Esophagus (tissue), 2 donors: Measurements from ENCODE around the gene RAP1GAP2. TPM values are rescaled to one million over a fixed set of nuclear protein-coding genes. Genes with fewer than 3 reads are reported as not detected.

ENCODE experiments used
- H3K27ac ChIP-seq, 2 donors: one replicate each; pipeline ENCODE4 v1.5.1; 2013; ENCODE audit warnings: low read depth in 2 of 2, mild to moderate bottlenecking in 2 of 2, inconsistent platforms in 1 of 2, low read length in 1 of 2, moderate library complexity in 1 of 2
- H3K27me3 ChIP-seq, 2 donors: one replicate each; pipeline ENCODE4 v1.6.1; 2013; ENCODE audit warnings: low read length in 2 of 2, control low read depth in 1 of 2, mild to moderate bottlenecking in 1 of 2; ENCODE audit not compliant: insufficient read depth in 2 of 2, control insufficient read depth in 1 of 2
- H3K36me3 ChIP-seq, 2 donors: one replicate each; pipeline ENCODE4 v1.6.1; 2013; ENCODE audit warnings: low read length in 1 of 2; ENCODE audit not compliant: control insufficient read depth in 2 of 2, insufficient read depth in 2 of 2
- H3K4me1 ChIP-seq, 2 donors: one replicate each; pipeline ENCODE4 v1.6.1; 2013; ENCODE audit warnings: low read length in 1 of 2; ENCODE audit not compliant: control insufficient read depth in 2 of 2, insufficient read depth in 2 of 2
- H3K4me3 ChIP-seq, 2 donors: one replicate each; pipeline ENCODE4 v1.5.1; 2013; ENCODE audit warnings: low read length in 2 of 2, mild to moderate bottlenecking in 2 of 2, low read depth in 1 of 2, moderate library complexity in 1 of 2
- H3K9me3 ChIP-seq, 2 donors: one replicate each; pipeline ENCODE4 v1.6.1; 2013; ENCODE audit warnings: mild to moderate bottlenecking in 2 of 2, low read depth in 1 of 2, low read length in 1 of 2, moderate library complexity in 1 of 2; ENCODE audit not compliant: control insufficient read depth in 2 of 2, insufficient read depth in 1 of 2
- WGBS, 2 donors: extraction: QIAGEN DNeasy Blood & Tissue Kit; methylation state at CpG; one replicate each; pipeline ENCODE4 v1.1.7; 2013; 5-methylcytosine and 5-hydroxymethylcytosine counted together
- polyA plus RNA-seq, 2 donors: library from polyadenylated mRNA; stranded (reverse); fragments of 200-250 nt; gene quantifications; one replicate each; pipeline ENCODE4 v1.2.3, GENCODE V29; 2013
- donor health status: healthy with polysubstance abuse.
- donor health status: Bipolar disorder and iron deficiency.

The RAP1GAP2 gene
- polyA plus RNA-seq, 2 donors, result 3.6 to 5.1 TPM

DNA sequence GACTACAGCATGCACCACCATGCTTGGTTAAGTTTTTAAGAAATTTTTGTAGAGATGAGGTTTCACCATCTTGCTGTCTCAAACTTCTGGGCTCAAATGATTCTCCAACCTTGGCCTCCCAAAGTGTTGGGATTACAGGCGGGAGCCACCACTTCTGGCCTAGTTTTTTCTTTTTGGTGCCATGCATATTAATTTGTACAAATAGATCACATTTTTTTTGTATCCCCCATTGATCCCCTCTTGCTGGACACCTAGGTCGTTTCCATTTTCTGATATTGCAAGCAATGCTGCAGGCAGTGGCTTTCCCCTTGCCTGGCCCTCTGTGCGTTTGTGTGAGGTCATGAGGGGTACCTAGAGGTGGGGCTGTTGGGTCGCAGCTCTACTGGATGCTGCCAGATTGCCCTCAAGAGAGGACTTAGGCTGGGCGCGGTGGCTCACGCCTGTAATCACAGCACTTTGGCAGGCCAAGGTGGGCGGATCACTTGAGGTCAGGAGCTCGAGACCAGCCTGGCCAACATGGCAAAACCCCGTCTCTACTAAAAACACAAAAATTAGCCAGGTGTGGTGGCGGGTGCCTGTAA, 23.8 kb downstream of the RAP1GAP2 start:
- no peaks in the 10 kb centered on the region for H3K36me3 ChIP-seq
- WGBS, 2 donors, result 75 to 76% methylated on average over 11 of the region's 11 CpGs

DNA sequence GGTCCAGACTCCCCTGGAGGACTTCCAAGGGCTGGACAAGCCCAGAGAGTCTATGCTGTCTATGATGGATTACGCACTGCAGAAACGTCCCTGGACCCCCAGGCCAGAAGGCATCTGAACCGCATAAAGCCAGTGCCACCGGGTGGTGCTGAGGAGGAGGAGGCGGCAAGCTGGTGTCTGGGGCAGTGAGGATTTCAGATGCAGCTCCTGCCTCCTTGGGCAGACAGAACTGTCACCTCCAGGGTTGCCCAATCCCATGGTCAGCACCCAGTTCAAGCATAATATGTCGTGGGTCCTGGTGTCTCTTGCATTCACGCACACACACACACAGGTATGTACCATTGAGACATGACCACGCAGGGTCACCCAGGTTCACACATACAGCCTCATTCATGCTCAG, 25.6 kb downstream of the RAP1GAP2 start:
- Histone ChIP-seq H3K36me3 (no peaks in the 10 kb centered on the region), H3K4me1 (no peaks in the 10 kb centered on the region), H3K27ac (no peak overlapping the region), H3K27me3 (no peaks in the 10 kb centered on the region), H3K9me3 (no peaks in the 10 kb centered on the region), H3K4me3 (no peak overlapping the region)
- 76% methylated on average over 8 of the region's 8 CpGs for WGBS, 2 donors

More for the DNA sequence above, 23.8 kb downstream of the RAP1GAP2 start:
- Histone ChIP-seq H3K9me3 (no peaks in the 10 kb centered on the region), H3K27me3 (no peaks in the 10 kb centered on the region), H3K27ac (no peak overlapping the region), H3K4me1 (peaks cover 0 to 1% of the 10 kb centered on the region in 2 donors), H3K4me3 (no peak overlapping the region)

- no peaks in the 10 kb centered on the region for H3K9me3 ChIP-seq
- no peak overlapping the region for H3K27ac ChIP-seq
- 65 to 69% methylated on average over 7 of the region's 7 CpGs for WGBS, 2 donors
- H3K4me1 ChIP-seq, result no peaks in the 10 kb centered on the region
- H3K27me3 ChIP-seq, result no peaks in the 10 kb centered on the region
- no peak overlapping the region for H3K4me3 ChIP-seq
- H3K36me3 ChIP-seq, result no peaks in the 10 kb centered on the region
Measured at GRCh38 chr17:2822358-2822757, 26.1 kb downstream of the RAP1GAP2 start.

DNA sequence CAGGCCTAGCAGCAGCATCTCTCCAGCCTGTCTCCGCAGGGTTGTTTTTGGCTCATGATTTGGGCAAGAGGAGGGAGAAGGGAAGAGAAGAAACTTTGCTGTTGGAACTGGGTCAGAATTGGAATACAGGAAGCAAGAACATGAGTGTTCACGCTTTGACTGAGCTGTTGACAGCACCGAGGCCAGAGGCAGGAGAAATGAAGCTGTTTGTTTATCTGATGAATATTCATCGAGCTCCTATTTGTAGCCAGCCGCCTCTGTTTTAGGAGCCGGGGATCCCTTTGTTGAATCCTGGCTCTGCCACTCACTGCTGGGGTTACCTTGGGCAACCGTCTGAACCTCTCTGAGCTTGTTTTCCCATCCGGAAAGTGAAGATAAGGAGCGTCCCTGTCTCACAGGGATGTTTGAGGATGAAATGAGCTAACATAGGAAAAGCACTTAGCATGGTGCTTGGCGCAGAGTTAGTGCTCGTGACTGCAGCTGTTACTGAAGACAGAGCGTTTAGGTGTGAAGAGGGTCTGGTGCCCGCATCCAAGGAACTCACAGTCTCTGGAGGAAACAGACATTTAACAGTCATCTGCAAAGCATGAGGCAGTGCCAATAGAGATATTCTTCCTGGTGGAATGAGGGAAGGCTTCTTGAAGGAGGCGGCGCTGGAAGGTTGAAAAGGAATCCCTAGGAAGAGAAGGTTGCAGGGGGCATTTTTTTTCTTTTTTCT, 29.2 kb downstream of the RAP1GAP2 start:
- 63 to 68% methylated on average over 15 of the region's 15 CpGs for whole genome bisulfite sequencing, 2 donors
- Histone ChIP-seq H3K27me3 (no peaks in the 10 kb centered on the region), H3K27ac (no peak overlapping the region), H3K4me1 (no peaks in the 10 kb centered on the region), H3K36me3 (no peaks in the 10 kb centered on the region), H3K4me3 (no peak overlapping the region), H3K9me3 (no peaks in the 10 kb centered on the region)

- Histone ChIP-seq H3K9me3 (no peaks in the 10 kb centered on the region), H3K4me1 (no peaks in the 10 kb centered on the region), H3K4me3 (no peak overlapping the region), H3K36me3 (no peaks in the 10 kb centered on the region), H3K27me3 (no peaks in the 10 kb centered on the region), H3K27ac (no peak overlapping the region)
- 19% methylated on average over 14 of the region's 14 CpGs for WGBS, 2 donors
Measured at GRCh38 chr17:2828397-2829038, 32.3 kb downstream of the RAP1GAP2 start.

- Histone ChIP-seq H3K27me3 (no peaks in the 10 kb centered on the region), H3K9me3 (no peaks in the 10 kb centered on the region), H3K27ac (no peak overlapping the region), H3K4me1 (no peaks in the 10 kb centered on the region), H3K36me3 (no peaks in the 10 kb centered on the region), H3K4me3 (no peak overlapping the region)
- WGBS, 2 donors, result 44 to 45% methylated on average over 2 of the region's 2 CpGs
Measured at GRCh38 chr17:2830678-2831077, 34.4 kb downstream of the RAP1GAP2 start.

GRCh38 chr17:2835780-2836179, 39.5 kb downstream of the RAP1GAP2 start:
- no peak overlapping the region for H3K27ac ChIP-seq
- WGBS, 2 donors, result 68 to 76% methylated on average over 8 of the region's 8 CpGs
- no peak overlapping the region for H3K4me3 ChIP-seq
- H3K27me3 ChIP-seq, result no peaks in the 10 kb centered on the region
- H3K36me3 ChIP-seq, result no peaks in the 10 kb centered on the region
- H3K4me1 ChIP-seq, result no peaks in the 10 kb centered on the region
- H3K9me3 ChIP-seq, result no peaks in the 10 kb centered on the region

DNA sequence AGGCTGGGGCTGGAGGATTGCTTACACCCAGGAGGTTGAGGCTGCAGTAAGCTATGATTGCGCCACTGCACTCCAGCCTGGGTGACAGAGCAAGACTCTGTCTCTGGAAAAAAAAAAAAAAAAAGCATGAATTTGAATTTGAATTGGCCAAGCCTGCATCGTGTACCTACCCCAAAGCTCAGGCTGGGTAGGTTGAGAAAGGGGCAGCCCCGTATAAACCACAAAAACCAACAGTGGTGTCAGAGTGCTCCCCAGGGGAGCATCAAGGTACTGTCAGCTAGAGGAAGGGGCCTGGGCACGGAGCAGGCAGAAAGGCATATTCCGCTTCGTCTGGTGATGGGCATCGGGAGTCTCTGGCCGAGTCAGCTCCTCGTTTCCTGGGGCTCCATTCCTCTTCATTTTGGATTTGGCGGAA, 40.9 kb downstream of the RAP1GAP2 start:
- Histone ChIP-seq H3K4me3 (no peak overlapping the region), H3K27ac (no peak overlapping the region), H3K4me1 (no peaks in the 10 kb centered on the region), H3K9me3 (no peaks in the 10 kb centered on the region), H3K27me3 (no peaks in the 10 kb centered on the region), H3K36me3 (no peaks in the 10 kb centered on the region)
- 67 to 72% methylated on average over 10 of the region's 10 CpGs for WGBS, 2 donors

DNA sequence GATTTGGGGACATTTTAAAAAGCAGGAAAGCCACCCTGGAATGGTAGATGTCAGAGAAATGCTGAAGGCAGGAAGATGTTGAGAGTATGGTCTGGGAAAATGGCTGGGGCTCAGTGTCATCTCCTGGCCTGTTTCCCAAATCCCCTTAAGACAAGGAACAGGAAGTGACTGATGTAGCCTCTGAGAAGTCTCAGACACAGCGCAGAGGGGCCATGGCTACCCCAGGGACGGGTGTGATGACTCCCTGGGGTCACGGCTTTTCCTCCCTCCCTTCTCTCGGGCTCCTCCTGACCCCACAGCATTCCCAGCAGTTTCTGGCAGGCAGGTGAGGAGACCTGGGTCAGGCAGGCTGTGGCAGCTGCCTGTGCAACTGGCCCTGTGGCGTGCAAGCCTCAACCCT, 45.4 kb downstream of the RAP1GAP2 start:
- Histone ChIP-seq H3K27ac (no peak overlapping the region), H3K4me3 (no peak overlapping the region), H3K4me1 (no peaks in the 10 kb centered on the region), H3K36me3 (no peaks in the 10 kb centered on the region), H3K27me3 (no peaks in the 10 kb centered on the region), H3K9me3 (no peaks in the 10 kb centered on the region)
- WGBS, 2 donors, result 72 to 75% methylated on average over 5 of the region's 5 CpGs
